DMS79 treated with DMSO at 0.1 percent for 48 hours (cell line): Measurements from ENCODE around the gene SBF2.
A peak's percentile ranks its signal among the peaks of the same experiment; 100 is the strongest.

Experiments used
- DNase-seq: peaks from one replicate; lab custom pipeline; 2025; lab: John Stamatoyannopoulos, UW

SBF2 gene

DNA sequence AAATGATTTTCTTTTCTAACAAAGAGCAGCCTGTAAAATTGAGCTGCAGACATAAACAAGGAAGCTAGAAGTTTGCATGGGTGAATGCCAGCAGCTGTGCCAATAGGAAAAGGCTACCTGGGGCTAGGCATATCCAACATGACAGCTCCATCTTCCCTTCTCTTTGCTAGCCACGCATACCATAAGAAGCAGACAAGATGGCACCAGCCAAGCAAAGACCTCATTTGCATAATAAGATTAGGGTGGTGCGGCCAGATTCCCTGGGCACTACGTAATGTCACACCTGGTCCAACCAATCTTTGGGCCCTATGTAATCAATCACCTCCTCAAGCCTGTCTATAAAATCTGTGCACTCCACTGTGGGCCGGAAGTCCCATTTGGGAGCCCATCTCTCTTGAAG, 521.8 kb downstream of the SBF2 start:
- DNase-seq = no peak

DNA sequence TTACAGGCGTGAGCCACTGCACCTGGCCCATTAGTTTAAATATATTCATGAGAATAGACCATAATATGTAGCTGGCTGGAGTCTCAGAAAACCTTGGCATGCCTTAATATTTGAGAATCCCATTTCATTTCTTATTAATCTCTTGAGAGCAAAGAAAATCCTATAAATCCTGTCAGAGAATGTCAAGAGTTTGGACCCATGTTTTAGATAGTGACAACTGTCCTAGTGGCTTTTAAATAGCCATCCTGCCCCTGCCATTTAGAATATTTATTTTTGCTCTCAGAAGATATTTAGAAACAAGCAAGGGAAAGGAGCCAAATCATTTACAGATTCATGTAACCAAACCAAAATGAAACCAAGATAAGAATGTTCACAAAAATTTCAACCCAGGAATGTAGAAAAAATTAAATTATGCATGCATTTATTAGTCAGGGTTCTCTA, 522.9 kb downstream of the SBF2 start:
- DNase-seq = peak; percentile 44

DNA sequence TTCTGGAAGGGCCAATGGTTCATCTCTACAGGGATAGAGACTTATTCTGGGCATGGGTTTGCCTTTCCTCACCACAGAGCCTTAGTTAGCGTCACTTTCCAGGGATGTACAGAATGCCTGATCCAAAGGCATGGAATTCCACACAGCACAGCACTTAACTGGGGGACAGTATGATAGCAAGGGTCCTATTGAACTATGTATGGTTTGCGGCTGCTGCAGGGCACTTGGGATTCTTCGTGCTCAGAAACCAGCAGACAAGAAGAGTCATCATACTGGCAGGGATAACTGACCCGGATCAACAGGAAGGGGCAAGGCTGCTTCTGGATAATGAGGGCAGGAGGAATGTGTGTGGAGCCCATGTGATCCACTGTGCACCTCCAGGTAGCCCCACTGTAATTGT, 524.4 kb downstream of the SBF2 start:
- no peak for DNase-seq

DNA sequence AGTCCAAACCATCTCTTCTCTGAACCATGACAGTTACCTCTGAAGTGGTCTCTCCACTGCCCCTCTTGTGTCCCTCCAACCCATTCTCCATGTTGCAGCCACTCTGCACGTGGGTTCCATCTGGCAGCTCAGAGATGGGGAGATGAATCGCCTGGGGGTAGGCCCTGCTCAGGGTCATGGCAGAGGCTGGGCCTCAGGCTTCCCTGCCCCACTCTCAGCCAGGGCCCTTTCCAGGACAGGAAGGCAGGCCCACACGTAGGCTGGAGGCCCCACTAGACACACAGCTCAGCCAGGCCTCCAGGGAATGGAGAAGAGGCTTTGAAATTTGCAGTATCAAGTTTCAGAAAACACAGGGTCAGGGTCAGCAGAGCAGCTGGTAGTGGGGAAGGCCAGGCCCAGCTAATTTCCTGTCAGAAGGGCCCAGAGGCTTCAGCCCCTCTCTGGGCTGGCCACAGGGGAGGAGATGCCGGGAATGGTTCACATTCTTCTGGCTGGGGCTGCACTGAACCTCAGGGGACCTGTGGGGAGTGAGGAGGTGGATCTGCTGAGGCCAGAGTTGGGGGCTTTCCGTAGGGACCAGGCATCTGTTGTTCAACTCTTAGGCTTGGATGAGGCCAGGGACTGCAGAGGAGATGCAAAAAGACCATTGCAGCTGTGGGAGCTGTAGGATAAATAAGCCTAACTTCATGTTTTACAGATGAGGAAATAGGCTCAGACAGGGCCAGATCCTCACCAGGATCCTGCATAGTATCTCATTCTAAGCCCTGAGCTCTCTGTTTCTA, 528.5 kb downstream of the SBF2 start:
- no peak for DNase-seq

DNA sequence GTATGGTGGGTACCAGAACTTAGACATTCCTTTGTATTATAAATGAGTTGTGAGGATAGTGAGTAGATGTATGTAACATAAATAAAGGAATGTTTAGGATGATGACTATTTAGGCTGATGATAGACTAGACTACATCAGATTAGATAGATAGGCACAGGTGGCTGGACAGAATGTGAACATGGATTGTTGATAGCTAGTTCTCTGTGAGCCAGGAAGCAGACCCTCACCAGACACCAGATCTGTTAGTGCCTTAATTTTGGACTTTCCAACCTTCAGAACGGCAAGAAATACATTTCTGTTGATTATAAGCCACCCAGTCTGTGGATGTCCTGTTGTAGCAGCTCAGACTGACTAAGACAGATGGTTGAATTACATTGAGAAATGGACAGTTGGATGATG, 530.7 kb downstream of the SBF2 start:
- DNase-seq = no peak

DNA sequence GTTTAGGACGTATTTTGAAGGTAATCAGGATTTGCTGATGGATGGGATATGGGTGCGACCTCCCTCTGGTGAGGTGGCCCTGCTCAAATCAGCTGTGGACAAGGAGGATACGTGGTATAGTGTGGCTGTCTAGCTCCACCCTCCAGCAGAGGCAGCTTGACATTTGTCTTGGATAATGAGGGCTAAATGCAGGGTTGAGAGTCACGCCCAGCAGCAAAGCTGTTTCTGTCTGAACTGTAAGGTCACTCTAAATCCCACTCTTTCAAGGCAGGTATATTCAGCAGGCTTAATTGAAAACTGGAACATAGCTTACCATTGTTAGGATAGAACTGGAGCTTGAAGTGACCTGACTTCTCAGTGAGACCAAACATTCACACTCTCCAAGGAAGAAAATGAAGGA, 531.5 kb downstream of the SBF2 start:
- no peak for DNase-seq

DNA sequence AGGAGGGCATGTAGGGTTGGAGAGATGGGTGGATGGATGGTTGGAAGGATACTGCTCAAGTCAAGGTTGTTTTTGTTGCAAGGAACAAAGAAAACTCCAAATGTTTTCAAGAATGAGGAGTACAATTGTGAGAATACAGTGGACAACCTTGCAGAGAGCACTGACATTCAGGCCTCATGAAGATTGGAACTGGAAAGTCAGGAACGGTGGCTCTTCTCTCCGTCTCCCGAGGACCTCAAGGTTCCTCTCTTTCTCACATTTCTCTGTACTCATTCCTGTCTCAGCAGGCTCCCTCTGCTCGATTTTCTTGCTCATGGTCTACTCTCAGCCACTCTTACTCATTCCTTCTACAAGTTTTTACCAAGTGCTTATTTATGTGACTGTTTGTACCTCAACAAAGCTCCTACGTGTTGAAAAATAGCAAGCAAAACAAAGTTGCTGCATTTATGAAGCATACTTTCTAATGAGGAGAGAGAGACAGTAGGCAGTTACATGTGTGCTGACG, 532.5 kb downstream of the SBF2 start:
- DNase-seq = no peak

DNA sequence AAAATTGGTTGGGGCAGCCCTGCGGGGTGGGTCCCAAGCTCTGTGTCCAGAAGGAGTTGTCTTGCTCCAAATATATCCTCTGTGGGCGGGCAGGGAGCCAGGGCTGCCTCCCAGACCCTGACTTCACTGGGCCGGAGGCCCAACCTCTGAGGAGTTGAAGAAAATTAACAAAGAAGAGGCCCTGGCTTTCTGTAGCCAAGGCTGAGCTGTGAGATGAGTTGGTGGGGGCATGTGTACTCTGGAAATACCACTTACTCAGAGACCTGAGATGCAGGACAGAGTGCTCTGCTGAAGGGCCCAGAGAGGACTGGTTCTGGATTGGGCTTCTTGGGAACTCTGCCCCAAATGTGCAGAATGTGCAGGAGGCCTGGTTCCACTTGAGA, 533.8 kb downstream of the SBF2 start:
- DNase-seq = no peak

DNA sequence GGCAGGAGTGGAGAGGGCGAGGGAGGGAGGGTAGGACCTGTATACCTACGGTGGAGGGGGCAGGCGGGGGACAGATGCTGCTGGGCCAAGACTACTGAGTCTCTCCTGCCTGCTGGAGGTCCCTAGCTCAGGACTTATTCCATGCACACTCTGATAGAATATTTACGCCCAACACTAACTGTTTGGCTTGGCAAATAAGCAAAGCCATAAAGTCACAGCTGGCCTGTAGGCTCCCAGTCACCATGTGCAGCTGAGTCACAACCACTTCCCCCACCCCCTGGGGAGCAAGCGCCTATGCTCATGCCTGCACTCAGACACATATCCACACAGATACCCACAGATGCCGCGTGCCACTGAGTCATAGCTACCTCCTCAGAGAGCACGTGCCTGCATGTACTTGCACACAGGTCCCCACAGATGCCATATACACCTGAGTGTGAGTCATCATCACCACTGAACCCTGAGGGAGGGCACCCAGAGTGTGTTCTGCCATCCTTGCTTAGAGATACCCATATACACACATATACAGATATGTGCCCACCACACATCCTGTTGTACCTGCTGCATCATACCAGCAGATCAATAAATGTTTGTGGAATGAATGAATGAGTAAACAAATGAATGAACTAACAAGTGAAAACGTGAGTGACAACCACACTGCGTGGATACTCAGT, 534.4 kb downstream of the SBF2 start:
- no peak for DNase-seq

DNA sequence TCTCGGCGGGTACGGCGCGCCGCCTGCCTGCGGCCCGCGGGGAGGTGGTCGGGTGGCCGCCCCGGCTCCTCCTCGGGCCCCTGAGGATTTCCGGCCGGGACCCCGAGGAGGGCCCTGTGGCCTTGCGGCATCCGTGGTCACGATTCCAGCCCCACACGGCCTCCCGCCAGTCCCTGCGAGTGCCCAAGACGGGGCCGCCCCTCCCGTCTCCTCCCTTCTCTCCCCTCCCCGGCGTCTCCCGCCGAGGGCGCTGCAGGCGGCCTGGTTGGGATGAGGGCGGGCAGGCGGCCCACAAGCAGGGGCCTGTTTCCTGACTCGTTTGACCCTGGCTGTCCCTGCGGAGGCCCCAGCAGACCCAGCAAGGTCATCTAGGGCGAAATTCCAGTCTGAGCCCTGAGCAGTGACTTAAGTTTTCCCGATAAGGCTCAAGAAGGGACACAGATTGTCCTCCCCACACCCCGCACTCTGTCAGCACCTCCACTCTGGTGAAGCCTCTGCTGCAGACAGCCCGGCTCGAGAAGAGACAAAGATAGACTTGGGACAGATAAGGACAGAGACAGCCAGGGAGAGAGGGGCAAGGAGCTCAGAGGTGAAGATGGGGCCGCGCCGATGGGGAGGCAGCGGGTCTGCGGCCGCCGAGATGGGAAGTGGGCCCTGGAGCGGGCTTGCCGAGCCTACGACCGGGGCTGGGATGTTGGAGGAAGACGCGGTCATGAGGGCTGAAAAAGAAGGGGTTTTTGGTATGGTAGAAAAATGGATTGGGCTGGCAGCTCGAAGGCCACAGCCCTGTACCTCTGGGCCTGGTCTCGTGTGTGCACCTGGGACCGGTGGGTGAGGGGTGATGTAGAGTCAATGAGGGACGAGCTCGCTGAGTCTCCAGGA, 535.1 kb downstream of the SBF2 start:
- DNase-seq = peak; percentile 52

DNA sequence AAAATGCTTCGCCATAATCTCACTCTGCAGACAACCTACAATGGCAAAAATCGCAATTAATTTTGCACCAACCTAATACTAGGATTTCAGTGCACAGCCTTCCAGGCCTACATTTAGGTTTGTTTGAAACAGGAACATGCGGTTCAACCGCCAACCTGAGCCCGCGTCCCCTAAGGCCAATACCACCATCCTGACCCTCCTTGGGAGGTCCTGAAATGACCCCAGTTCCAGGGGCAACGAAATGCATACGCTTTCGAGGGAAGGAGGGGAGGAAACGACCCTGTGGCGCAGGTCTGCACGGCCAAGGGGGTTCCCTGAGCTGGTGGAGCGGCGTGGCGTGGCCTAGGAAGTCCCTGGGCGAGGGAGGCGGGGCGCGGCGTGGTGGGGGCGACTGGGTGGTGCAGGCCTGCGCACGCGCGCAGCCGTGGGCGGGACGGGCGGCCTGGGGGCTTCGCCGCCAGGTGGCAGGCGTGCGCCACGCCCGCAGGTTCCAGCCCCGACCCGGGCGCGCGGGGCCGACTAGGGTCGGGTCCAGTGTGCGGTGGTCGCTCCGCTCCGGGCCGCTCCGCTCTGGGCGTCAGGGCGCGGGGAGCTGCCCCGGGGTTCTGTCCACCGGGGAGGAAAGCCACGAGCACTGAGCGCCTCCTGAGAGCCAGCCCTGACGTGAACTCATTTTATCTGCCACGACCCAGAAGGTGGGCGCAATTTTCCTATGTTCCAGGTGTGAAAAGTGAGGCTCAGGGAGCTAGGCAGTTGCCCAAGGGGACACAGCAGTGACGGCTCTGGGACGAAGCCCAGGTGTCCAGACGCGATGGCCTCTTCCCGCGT, 536.0 kb downstream of the SBF2 start:
- peak; percentile 40 for DNase-seq

DNA sequence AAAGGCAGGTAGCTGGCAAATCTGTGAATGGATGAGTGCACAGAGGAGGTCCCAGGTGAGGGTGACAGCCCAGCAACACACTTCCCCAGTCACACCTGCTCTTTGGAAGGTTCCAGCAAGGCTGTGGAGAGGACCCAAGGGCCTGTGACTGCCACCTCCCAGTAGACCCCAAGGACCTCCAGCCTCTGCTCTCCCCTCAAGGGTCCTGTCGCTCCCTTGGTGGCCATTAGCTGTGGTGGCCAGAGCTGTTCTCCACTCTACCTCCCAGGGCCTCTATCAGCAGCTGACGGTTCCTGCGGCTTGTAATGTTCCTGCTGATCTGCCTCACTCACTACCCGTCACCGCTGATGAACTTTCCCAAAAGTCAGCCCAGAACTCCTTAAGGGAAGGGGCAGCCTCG, 537.1 kb downstream of the SBF2 start:
- no peak for DNase-seq

DNA sequence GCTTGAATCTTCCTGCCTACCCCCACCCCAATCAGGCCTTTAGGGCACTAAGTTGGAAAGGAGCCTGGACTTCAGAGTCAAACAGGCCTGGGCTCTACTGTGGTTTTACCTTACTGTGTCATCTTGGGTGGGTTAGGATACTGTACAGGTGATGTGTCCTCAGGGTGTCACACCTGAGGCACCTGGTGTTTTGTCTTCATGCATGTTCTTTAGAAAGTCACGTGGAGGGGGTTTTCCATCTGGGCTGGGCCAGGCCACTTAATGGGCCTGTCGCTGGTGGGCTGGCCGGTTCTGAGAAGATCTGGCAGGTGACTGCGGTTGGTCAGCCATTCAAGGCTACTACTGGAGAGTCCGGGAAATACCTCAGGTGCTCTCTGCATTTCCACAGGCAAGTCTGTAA, 537.6 kb downstream of the SBF2 start:
- DNase-seq = no peak

DNA sequence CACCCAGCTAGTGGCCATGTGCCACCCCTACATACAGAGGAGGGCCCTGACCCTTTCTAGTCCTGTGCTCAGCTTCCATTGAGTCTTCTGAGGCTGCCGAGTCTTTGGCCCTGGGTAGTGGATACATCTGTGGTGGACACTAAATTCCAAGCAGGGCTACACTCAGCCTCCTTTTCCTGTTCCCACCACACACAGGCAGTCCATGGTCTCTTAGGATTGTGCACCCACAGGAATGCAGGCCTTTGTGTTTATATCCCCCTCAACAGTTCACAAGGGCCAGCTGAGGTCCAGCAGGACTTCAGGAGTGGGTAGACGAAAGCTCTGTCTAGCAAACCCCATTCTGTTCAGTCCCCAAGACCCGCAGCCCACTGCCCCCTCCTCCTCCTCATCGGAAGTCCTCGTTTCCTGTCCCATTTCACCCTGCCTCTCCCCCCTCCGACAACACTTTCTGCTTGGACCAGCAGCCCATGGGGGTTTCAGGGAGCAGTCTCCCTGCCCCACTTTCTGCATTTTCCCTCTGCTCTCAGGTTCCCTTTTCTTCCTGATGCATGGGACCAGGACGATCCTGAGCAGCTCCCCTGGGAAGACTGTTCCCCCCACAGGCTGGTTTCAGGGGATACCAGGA, 538.3 kb downstream of the SBF2 start:
- DNase-seq = no peak

DNA sequence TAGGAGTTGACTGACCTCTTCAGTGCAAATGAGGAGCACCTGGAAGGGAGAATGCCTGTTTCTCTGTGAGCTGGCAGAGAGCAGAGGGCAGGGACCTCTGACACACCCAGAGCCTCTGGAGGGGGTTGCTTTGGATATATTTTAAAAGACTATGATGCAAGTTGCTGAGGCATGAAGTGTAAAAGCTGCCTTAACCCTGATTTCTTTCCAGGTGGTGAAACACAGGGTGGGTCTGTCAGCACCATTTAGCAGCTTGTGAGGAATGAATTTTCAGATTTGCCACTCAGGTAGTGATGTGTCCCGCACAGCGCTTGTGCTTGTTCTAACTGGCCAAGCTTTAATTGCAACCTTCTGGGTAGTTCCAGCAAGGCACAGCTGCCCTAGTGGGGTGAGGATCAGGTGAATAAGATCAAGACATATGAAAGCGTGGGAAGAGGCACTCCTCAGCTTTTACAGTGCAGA, 540.0 kb downstream of the SBF2 start:
- no peak for DNase-seq

DNA sequence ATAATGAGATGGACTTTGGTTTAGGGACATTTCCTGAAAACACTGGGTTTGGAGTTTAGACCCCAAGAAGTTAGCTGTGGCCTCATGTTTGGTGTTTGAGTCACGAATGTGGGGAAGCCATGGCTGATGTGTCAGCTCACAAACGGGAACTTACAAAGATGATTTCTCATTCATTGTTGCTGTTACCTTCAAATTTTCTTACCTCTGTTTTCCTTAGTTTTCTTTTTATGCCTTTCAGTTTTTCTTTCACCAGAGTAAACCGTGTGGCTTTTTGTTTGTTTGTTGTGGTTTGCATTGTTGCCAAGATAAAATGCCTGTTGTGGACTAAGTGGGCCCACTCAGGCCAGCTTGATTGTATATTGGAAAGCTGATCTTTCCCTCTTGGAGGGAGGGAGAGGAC, 541.0 kb downstream of the SBF2 start:
- DNase-seq = no peak

DNA sequence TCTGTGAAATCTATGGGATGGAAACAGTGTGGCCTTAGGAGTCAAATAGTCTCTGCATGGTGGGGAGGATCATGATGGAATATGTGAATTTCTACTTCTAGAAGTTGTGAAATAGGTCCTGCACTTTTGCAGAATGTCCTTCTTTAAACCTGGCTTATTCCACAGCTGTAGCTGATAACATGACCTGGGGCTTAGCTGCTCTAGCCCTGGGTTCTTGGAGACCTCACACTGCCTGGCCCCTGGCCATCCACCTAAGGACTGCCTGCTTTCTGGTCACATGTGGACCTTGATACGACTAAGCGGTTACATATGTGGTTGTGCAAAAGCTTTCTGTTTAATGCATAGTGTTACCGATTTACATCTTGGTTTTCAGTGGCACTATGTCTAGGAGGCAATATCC, 541.9 kb downstream of the SBF2 start:
- DNase-seq = no peak

DNA sequence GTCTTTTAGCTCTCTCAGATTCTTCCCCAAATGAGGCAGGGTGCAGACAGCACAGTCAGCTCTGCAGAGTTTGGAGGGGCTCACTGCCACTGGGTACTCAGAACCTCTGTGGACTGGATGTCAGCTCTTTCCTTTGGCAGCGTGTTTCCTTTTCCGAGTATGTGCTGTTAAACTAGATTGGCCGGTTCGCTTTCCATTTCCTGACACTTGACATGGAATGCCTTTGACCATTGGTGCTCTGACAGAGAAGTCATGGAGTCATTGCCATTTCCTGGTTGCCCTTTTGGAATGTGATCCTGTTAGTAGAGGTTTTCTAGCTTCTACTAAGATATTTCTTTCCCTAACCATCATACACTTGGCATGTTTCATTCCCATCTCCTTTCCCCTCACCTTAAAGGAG, 543.5 kb downstream of the SBF2 start:
- DNase-seq = no peak

DNA sequence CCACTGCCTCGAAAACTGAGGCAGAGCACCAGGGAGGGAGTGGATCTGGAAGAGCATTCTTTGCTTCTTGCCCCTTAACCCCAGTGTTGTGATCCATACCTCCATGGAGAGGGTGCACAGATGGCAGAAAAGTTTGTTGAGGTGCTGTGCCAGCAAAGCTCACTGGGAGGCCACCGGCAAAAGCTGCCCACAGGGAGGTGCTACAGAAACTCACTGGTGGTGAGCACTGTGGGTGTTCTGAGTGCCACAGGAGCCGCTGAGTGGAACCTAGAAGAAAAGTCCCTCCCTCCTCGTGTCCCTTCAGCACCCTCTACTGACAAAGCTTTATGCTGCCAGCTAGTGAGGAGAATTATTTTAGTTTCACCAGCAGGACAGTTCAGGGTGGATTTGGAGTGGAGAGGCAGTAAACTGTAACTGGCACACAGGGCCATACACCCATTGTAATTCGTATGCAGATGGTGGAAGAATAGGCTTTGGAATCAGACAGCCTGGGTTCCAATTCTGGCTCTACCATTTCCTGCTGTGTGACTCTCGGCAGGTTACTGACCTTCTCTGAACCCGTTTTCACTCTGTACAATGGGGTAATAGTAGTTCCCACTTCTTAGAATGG, 545.6 kb downstream of the SBF2 start:
- no peak for DNase-seq

DNA sequence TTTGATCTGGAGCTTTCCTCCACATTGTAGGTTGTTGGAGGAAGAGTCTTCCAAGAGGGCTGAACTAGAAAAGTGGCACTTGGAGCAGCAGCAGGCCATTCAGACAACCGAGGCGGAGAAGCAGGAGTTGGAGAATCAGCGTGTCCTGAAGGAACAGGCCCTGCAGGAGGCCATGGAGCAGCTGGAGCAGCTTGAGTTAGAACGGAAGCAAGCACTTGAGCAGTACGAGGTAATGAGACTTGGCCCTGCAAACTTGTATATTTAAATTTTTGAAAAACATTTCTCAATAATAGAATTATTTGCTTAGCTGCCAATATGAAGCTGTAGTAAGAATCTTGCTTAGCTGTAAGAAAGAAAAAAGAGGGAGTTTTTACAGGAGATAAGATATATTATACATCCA, 546.2 kb downstream of the SBF2 start:
- no peak for DNase-seq

DNA sequence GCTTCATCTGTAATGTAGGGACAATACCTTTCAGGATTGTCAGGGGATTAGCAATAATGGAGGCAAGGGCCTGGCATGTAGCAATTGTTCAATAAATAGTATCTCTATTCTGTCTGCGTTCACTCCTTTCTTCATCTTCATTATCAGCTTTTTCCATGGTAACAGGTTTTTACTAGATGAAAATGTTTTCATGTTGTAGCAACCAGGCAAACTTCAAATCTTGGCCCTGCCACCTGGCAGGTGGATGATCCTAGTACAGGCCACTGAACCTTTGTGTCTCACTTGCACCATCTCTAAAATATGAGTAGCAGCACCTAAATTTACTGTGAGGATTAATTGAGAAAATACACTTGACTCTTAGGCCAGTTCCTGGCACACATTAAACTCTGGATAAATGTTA, 546.8 kb downstream of the SBF2 start:
- DNase-seq = no peak
